ENCODE measurements around the gene ERN2.

Gene ERN2

DNA sequence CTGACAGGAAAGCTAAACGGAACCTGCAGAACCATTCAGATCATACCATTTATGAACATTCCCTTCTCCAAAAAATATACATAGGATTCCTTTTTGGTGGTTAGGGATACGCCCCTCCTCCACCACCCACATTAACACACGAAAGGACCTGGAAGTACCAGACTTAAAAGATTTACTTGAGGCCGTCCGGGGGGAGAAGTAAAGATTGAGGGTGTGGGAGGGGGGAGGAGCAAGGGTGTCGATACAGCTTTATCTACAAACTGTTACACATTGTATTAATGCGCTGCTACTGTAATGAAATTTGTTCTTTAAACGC, 72.4 kb downstream of the ERN2 start:
- no peak for DNase-seq (ENCODE audit: low read depth)

Measured in stimulated activated CD8-positive, alpha-beta memory T cell treated with anti-CD3 and anti-CD28 coated beads, Interleukin-15, amount 100 ng/mL, for 24 hours (primary cell).